Left ventricle myocardium inferior (tissue), 1 donor: Measurements from ENCODE around the gene PRR19. TPM values are rescaled to one million over a fixed set of nuclear protein-coding genes. Genes with fewer than 3 reads are reported as not detected.

Experiments
- DNase-seq: peaks from one replicate; pipeline ENCODE4 v3.0.0-alpha.2; 2020
- H3K27ac ChIP-seq: fragments of 200-600 bp; replicated peaks from 2 replicates; pipeline ENCODE4 v1.8.0; 2021
- H3K27me3 ChIP-seq: fragments of 200-600 bp; 2 replicates; pipeline ENCODE4 v1.8.0; 2021; ENCODE audit warnings: low read depth
- H3K36me3 ChIP-seq: fragments of 200-600 bp; 2 replicates; pipeline ENCODE4 v1.8.0; 2021
- H3K4me1 ChIP-seq: fragments of 200-600 bp; 2 replicates; pipeline ENCODE4 v1.8.0; 2021
- H3K4me3 ChIP-seq: fragments of 200-600 bp; 2 replicates; pipeline ENCODE4 v1.8.0; 2021; ENCODE audit warnings: mild to moderate bottlenecking, moderate library complexity
- H3K9me3 ChIP-seq: fragments of 200-600 bp; replicated peaks from 2 replicates; pipeline ENCODE4 v1.8.0; 2021
- CTCF ChIP-seq: fragments of 200-600 bp; IDR thresholded peaks from 2 replicates; pipeline ENCODE4 v1.8.0; 2021; ENCODE audit warnings: antibody characterized with exemption, mild to moderate bottlenecking, borderline replicate concordance
- intact Hi-C: fragments of 100-400 bp; cut with micrococcal nuclease; formaldehyde crosslinking; loops from one replicate; pipeline ENCODE4 v1.11.0; 2022
- total RNA-seq: library from RNA; stranded (reverse); fragmentation: NEBNext Ultra II Directional; extraction: Animal tissue kit (Norgen Biotek cat#: 25700); gene quantifications from one replicate; pipeline ENCODE4 v1.2.1, GENCODE V29; 2021
- donor health status: DM: no; HTN: yes; CAD: no; lungs with severe emphysema.

Gene PRR19
- total RNA-seq, 1 donor from 2014 or later: not detected

- no peak for DNase-seq
- Histone ChIP-seq H3K9me3 (no peaks in the 10 kb centered on the region), H3K27me3 (no peaks in the 10 kb centered on the region), H3K27ac (no peak overlapping the region), H3K36me3 (peaks cover 26% of the 10 kb centered on the region), H3K4me3 (no peak overlapping the region), H3K4me1 (peaks cover 6% of the 10 kb centered on the region)
- intact Hi-C loops: no loop called here
- no peak for TF ChIP-seq CTCF
Observed at GRCh38 chr19:42297039-42297438, 4.9 kb upstream of the PRR19 start.

- no peaks in the 10 kb centered on the region for H3K36me3 ChIP-seq
Observed at GRCh38 chr19:42303101-42303464, 1.2 kb downstream of the PRR19 start.

DNA sequence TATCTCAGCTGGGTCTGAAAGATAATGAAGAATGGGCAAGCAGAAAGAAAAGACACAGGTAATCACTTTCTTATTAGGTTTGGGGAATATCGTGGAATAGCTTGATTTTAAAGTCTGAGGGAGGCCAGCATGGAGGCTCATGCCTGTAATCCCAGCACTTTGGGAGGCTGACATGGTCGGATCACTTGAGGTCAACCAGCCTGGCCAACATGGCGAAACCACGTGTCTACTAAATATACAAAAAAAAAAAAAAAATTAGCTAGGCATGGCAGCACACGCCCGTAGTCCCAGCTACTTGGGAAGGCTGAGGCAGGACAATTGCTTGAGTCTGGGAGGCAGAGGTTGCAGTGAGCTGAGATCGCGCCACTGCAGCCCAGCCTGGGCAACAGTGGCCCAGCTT lies 1.9 kb downstream of the PRR19 start:
- no peak for DNase-seq
- intact Hi-C loops: no loop called here
- Histone ChIP-seq H3K4me1 (peaks cover 19% of the 10 kb centered on the region), H3K27ac (no peak overlapping the region), H3K9me3 (no peaks in the 10 kb centered on the region), H3K36me3 (no peaks in the 10 kb centered on the region), H3K27me3 (no peaks in the 10 kb centered on the region), H3K4me3 (no peak overlapping the region)
- no peak for TF ChIP-seq CTCF

More at GRCh38 chr19:42303101-42303464, 1.2 kb downstream of the PRR19 start:
- DNase-seq: no peak
- Histone ChIP-seq H3K27me3 (no peaks in the 10 kb centered on the region), H3K27ac (no peak overlapping the region), H3K9me3 (no peaks in the 10 kb centered on the region), H3K4me1 (peaks cover 19% of the 10 kb centered on the region), H3K4me3 (peak overlapping the region; percentile 74)
- TF ChIP-seq CTCF: no peak
- intact Hi-C loops: no loop called here

- Histone ChIP-seq H3K4me1 (peaks cover 17% of the 10 kb centered on the region), H3K27me3 (peaks cover 14% of the 10 kb centered on the region), H3K27ac (no peak overlapping the region), H3K4me3 (no peak overlapping the region), H3K36me3 (no peaks in the 10 kb centered on the region), H3K9me3 (no peaks in the 10 kb centered on the region)
- no peak for DNase-seq
- no peak for TF ChIP-seq CTCF
- intact Hi-C loops: no loop called here
Observed at GRCh38 chr19:42306646-42307045, 4.7 kb downstream of the PRR19 start.

DNA sequence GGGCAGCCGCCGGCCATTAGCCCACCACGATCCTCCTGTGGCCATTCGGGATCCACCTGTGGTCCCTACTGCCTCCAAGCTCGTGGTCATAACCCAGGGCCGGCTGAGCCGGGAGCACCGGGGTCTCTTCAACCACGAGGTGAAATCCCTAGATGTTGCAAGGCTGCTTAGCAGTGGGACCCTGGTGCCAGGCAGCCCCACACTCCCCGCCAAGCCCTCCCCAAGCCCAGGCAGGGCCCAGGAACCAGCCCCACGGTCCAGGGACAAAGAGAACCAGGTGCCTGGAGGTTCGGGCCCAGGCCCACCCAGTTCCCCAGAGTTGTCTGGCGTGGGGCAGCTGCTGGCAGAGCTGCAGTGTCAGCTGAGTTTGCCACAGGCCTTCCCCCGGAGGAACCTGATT lies 7.8 kb downstream of the PRR19 start:
- Histone ChIP-seq H3K36me3 (no peaks in the 10 kb centered on the region), H3K27me3 (peaks cover 44% of the 10 kb centered on the region), H3K4me1 (peaks cover 14% of the 10 kb centered on the region), H3K9me3 (no peaks in the 10 kb centered on the region), H3K27ac (no peak overlapping the region), H3K4me3 (no peak overlapping the region)
- intact Hi-C loops: no loop called here
- TF ChIP-seq CTCF: no peak
- no peak for DNase-seq

DNA sequence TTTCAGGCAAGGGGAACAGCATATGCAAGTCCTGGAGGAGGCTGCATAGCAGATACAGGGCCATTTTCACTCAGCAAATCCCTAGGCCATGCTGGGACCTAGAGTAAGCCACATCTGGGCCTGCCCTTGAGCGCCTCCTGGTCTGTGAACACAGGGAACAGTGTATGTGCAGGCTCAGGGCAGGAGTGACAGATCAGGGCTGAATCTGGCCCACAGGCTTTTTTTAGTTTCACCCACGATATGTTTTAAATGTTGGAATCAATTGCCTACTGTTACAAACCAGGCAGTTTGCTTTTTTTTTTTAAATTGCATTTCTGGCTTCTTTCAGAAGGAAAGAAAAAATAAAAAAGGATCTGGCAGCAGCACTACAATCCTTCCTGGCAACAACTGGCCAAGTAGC lies 9.7 kb downstream of the PRR19 start:
- TF ChIP-seq CTCF: no peak
- Histone ChIP-seq H3K4me3 (no peak overlapping the region), H3K27ac (no peak overlapping the region), H3K9me3 (no peaks in the 10 kb centered on the region), H3K4me1 (peaks cover 14% of the 10 kb centered on the region), H3K36me3 (no peaks in the 10 kb centered on the region), H3K27me3 (peaks cover 60% of the 10 kb centered on the region)
- intact Hi-C loops: no loop called here
- DNase-seq: no peak
